ENCODE data around the gene SCRT2. TPM values are rescaled to one million over a fixed set of nuclear protein-coding genes. Genes with fewer than 3 reads are reported as not detected.

Gene SCRT2
- total and polyA plus RNA-seq, 2 experiments from 2014 or later = not detected

DNA sequence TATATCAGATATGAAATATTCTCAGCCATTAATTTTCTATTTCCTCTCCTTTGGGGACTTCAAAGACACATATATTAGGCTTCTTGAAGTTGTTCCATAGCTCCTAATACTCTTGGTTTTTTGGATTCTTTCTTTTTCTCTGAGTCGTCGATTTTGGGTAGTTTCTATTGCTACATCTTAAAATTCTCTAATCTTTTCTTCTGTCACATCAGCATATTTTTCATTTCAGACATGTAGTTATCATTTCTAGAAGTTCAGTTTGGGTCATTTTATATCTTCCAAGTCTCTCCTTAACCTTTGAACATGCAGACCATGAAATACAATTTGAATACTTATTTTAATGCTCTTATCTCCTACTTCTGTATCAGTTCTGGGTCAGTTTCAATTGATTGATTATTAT is 38.9 kb upstream of the SCRT2 start:
- WGBS, 2 experiments (ENCODE audit: low coverage in 1 of 2, low lambda C conversion rate in 2 of 2, missing lambda C conversion rate in 2 of 2) = 42 to 55% methylated on average over 2 of the region's 2 CpGs
- Histone ChIP-seq H3K36me3 (ENCODE audit: low read depth) (no peaks in the 10 kb centered on the region), H3K9ac (no peak overlapping the region), H3K4me1 (ENCODE audit: insufficient read depth) (no peaks in the 10 kb centered on the region), H3K27me3 (replicated peaks; ENCODE audit: insufficient read depth) (peaks cover 40% of the 10 kb centered on the region), H3K4me2 (ENCODE audit: unreplicated experiment) (no peak overlapping the region), H3F3A (ENCODE audit: insufficient read depth) (no peaks in the 10 kb centered on the region), H3K79me2 (ENCODE audit: insufficient read depth) (no peaks in the 10 kb centered on the region), H3K9me3 (ENCODE audit: low read depth) (no peaks in the 10 kb centered on the region), H3K27ac (no peak overlapping the region), H4K20me1 (ENCODE audit: insufficient read depth) (no peaks in the 10 kb centered on the region), H2AFZ (no peak overlapping the region), H3K4me3 (no peak overlapping the region), H3K9me2 (ENCODE audit: insufficient read depth) (no peaks in the 10 kb centered on the region)
- no peak for TF ChIP-seq EZH2 (IDR thresholded peaks at IDR 0.05; ENCODE audit: insufficient read depth, poor library complexity, severe bottlenecking)
- no peak for TF ChIP-seq EZH2phosphoT487 (IDR thresholded peaks at IDR 0.05; ENCODE audit: insufficient read depth, low read depth)
- in situ Hi-C loops (cut with MboI) = no loop called here
- no peak for DNase-seq

DNA sequence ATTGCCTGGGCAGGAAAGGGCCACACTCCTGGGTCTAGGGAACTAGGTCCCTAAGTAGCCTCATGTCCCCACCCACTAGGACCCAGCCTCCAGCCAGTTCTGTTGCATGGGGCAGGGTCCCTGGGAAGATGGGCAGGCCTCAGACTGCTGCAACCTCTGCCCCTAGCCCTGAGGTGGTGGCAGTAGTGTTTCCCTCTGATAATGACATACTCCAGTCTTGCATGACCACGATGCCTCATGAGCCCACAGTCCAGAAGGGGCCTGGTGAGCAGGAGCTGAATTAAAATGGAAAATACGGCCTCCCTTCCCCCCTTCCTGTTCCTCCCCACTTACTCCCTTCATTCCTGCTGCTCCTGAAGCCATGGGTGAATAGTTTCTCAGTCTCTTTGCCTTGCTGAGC is 36.0 kb upstream of the SCRT2 start:
- Histone ChIP-seq H3K9me3 (ENCODE audit: low read depth) (no peaks in the 10 kb centered on the region), H3K79me2 (ENCODE audit: insufficient read depth) (no peaks in the 10 kb centered on the region), H2AFZ (no peak overlapping the region), H3K36me3 (ENCODE audit: low read depth) (no peaks in the 10 kb centered on the region), H4K20me1 (ENCODE audit: insufficient read depth) (no peaks in the 10 kb centered on the region), H3K27ac (no peak overlapping the region), H3K4me3 (no peak overlapping the region), H3K9ac (no peak overlapping the region), H3K4me1 (ENCODE audit: insufficient read depth) (no peaks in the 10 kb centered on the region), H3F3A (ENCODE audit: insufficient read depth) (no peaks in the 10 kb centered on the region), H3K27me3 (replicated peaks; ENCODE audit: insufficient read depth) (peaks cover 44% of the 10 kb centered on the region), H3K4me2 (ENCODE audit: unreplicated experiment) (no peak overlapping the region), H3K9me2 (ENCODE audit: insufficient read depth) (no peaks in the 10 kb centered on the region)
- no peak for DNase-seq
- in situ Hi-C loops (cut with MboI) = no loop called here
- WGBS, 2 experiments (ENCODE audit: low coverage in 1 of 2, low lambda C conversion rate in 2 of 2, missing lambda C conversion rate in 2 of 2) = 12 to 19% methylated on average over 2 of the region's 2 CpGs
- TF ChIP-seq EZH2 (IDR thresholded peaks at IDR 0.05; ENCODE audit: insufficient read depth, poor library complexity, severe bottlenecking) (no peak), EZH2phosphoT487 (IDR thresholded peaks at IDR 0.05; ENCODE audit: insufficient read depth, low read depth) (no peak)

DNA sequence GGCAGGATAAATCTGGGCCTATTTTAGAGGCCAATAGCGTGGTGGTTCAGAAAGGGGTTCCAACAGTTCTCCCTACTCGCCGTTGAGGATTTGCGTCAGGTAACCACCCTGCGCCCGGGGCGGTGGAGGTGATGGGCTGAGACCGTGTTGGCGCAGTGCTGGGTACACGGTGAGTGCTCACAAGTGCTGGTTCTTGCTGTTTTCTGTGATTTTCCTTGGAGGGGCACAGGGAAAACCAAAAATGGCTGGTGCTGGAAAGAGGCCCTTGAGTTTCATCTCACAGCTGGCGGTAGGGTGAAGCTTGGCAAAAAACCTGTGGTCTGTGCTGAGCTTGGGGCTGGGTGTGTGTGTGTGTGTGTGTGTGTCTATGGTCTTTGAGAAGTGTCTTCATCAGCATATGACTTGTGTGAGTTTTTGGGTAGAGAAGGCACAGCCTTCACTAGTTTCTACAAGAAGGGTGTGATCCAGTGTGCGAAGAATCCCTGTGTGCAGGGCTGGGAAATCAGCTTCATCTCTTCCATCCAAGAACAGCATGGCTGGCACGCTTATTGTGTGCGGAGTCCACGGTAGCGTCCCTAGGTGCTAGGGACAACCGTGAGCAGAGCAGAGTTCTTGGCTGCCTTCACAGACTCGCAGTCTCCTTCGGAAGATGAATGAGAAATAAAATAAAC is 35.3 kb upstream of the SCRT2 start:
- Histone ChIP-seq H3K9ac (no peak overlapping the region), H3K9me2 (ENCODE audit: insufficient read depth) (no peaks in the 10 kb centered on the region), H4K20me1 (ENCODE audit: insufficient read depth) (no peaks in the 10 kb centered on the region), H3K36me3 (ENCODE audit: low read depth) (no peaks in the 10 kb centered on the region), H3K9me3 (ENCODE audit: low read depth) (no peaks in the 10 kb centered on the region), H3K4me2 (ENCODE audit: unreplicated experiment) (no peak overlapping the region), H3K27ac (no peak overlapping the region), H2AFZ (no peak overlapping the region), H3F3A (ENCODE audit: insufficient read depth) (no peaks in the 10 kb centered on the region), H3K27me3 (replicated peaks; ENCODE audit: insufficient read depth) (peaks cover 44% of the 10 kb centered on the region), H3K4me3 (no peak overlapping the region), H3K79me2 (ENCODE audit: insufficient read depth) (no peaks in the 10 kb centered on the region), H3K4me1 (ENCODE audit: insufficient read depth) (no peaks in the 10 kb centered on the region)
- in situ Hi-C loops (cut with MboI) = no loop called here
- no peak for DNase-seq
- 45 to 49% methylated on average over 19 of the region's 19 CpGs for WGBS, 2 experiments (ENCODE audit: low coverage in 1 of 2, low lambda C conversion rate in 2 of 2, missing lambda C conversion rate in 2 of 2)
- TF ChIP-seq EZH2phosphoT487 (IDR thresholded peaks at IDR 0.05; ENCODE audit: insufficient read depth, low read depth) (no peak), EZH2 (IDR thresholded peaks at IDR 0.05; ENCODE audit: insufficient read depth, poor library complexity, severe bottlenecking) (no peak)

DNA sequence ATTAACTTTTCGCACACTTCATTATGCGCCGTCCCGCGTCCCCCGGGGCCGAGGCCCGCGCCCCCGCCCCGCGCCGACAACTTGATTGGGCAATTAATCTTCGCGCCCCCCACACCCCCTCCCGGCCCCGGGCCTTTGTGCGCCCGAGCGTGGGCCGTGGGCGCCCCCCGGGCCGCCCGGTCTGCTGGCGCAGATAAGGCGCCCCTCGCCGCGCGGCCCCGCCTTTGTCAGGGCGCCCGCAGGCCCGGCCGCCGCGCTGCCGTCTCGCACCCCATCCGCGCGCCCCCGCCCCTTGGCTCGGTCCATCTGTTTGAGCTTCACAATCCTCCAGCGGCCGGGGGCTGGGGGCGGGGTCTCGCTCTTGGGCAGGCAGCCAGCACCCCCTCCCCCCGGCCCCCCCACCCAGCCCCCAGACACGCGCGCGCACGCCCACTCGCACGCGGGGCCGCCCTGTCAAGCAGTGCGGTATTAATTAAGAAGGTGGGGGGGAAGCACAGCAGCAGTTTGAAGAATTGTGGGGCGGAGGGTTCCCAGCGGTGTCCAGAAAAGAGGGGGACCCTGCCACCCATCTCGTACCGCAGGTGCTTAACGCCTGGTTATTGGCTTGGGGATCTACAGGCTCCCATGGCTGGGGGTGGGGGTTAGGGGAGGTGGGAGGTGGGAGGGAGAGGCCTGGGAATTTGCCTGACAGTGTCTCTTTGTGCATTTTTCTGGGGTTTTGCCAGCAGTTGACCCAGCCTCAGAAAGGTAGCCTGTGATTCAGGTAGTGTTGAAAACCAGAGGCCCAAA is 34.6 kb upstream of the SCRT2 start:
- no peak overlapping the region for H3K27ac ChIP-seq
- no peaks in the 10 kb centered on the region for H3F3A ChIP-seq (ENCODE audit: insufficient read depth)
- H3K4me3 ChIP-seq = no peak overlapping the region
- no peaks in the 10 kb centered on the region for H3K9me2 ChIP-seq (ENCODE audit: insufficient read depth)
- WGBS, 2 experiments (ENCODE audit: low coverage in 1 of 2, low lambda C conversion rate in 2 of 2, missing lambda C conversion rate in 2 of 2) = 5 to 6% methylated on average over 32 to 54 of the region's 65 CpGs
- no peaks in the 10 kb centered on the region for H4K20me1 ChIP-seq (ENCODE audit: insufficient read depth)
- H3K9ac ChIP-seq = no peak overlapping the region
- H3K9me3 ChIP-seq (ENCODE audit: low read depth) = no peaks in the 10 kb centered on the region
- H2AFZ ChIP-seq = no peak overlapping the region
- H3K79me2 ChIP-seq (ENCODE audit: insufficient read depth) = no peaks in the 10 kb centered on the region
- H3K4me1 ChIP-seq (ENCODE audit: insufficient read depth) = no peaks in the 10 kb centered on the region
- no peak for DNase-seq
- peaks cover 37% of the 10 kb centered on the region for H3K27me3 ChIP-seq (replicated peaks; ENCODE audit: insufficient read depth)
- no peak overlapping the region for H3K4me2 ChIP-seq (ENCODE audit: unreplicated experiment)
- no peaks in the 10 kb centered on the region for H3K36me3 ChIP-seq (ENCODE audit: low read depth)
- in situ Hi-C loops (cut with MboI) = no loop called here
- TF ChIP-seq EZH2phosphoT487 (IDR thresholded peaks at IDR 0.05; ENCODE audit: insufficient read depth, low read depth) = no peak
- TF ChIP-seq EZH2 (IDR thresholded peaks at IDR 0.05; ENCODE audit: insufficient read depth, poor library complexity, severe bottlenecking) = no peak

Data from GM23248 (cell line).